GM10266 (cell line): ENCODE results near the gene MCF2L2.
"Not testable (repeated sequence)": the region's sequence is repeated elsewhere in the genome, so short reads cannot be mapped to it uniquely, and the experiment has no call there.

Experiments
- DNase-seq: peaks from one replicate; pipeline ENCODE4 v3.0.0; 2012; ENCODE audit errors: extremely low spot score
- TF ChIP-seq, protein P1 (sequence below): IDR thresholded peaks from 2 replicates; pipeline ENCODE4 v1.5.1; 2012; ENCODE audit warnings: mild to moderate bottlenecking, low read depth; ENCODE audit not compliant: control insufficient read depth, insufficient read depth; ENCODE audit errors: missing control alignments

MCF2L2 gene

DNA sequence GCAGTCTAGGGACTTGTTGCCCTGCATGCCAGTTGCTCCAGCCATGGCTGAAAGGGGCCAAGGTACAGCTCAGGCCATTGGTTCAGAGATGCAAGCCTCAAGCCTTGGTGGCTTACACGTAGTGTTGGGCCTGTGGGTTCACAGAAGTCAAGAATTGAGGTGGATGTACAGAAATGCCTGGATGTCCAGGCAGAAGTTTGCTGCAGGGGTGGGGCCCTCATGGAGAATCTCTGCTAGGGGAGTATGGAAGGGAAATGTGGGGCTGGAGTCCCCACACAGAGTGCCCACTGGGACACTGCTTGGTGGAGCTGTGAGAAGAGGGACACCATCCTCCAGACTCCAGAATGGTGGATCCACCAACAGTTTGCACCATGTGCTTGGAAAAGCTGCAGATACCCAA, 186.0 kb downstream of the MCF2L2 start:
- no peak for DNase-seq
- TF ChIP-seq, protein P1, sequence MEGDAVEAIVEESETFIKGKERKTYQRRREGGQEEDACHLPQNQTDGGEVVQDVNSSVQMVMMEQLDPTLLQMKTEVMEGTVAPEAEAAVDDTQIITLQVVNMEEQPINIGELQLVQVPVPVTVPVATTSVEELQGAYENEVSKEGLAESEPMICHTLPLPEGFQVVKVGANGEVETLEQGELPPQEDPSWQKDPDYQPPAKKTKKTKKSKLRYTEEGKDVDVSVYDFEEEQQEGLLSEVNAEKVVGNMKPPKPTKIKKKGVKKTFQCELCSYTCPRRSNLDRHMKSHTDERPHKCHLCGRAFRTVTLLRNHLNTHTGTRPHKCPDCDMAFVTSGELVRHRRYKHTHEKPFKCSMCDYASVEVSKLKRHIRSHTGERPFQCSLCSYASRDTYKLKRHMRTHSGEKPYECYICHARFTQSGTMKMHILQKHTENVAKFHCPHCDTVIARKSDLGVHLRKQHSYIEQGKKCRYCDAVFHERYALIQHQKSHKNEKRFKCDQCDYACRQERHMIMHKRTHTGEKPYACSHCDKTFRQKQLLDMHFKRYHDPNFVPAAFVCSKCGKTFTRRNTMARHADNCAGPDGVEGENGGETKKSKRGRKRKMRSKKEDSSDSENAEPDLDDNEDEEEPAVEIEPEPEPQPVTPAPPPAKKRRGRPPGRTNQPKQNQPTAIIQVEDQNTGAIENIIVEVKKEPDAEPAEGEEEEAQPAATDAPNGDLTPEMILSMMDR, result no peak

DNA sequence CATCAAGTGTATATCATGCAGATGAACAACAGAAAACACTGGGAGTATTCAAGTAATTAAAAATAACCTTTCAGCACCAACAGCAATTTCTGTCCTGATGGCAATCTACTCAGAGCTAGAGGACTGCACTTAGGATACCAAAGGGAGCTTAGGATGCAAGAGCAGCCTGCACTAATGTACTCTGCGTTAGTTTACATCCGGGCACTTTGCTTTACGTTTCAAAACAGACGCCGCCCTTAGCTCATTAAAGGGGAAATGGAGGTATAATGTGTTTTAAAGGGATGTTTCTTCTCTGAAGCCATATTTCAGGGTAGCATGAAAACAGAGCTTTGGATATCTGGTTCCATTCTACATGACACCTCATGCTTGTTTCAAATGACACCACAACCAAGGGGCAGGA, 189.4 kb downstream of the MCF2L2 start:
- TF ChIP-seq, protein P1, result no peak
- no peak for DNase-seq

DNA sequence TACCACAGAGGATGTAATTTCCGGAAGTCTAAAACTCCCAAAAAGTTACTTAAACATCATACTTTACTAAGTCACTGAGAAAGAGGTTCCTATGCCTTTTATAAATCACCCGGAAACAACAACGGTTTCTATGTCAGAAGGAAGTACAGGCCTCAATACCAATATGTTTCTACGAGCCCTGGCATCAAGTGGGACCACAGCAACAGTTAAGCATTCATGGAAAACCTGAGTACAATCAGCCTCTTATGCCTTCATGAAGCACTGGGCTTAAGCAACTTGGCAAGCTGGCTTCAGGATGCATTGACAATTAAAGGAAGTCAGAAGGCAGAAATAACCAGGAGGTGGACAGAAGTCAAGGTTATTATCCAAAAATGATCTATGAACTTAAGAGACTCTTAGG, 194.5 kb downstream of the MCF2L2 start:
- no peak for DNase-seq
- TF ChIP-seq, protein P1, result no peak

DNA sequence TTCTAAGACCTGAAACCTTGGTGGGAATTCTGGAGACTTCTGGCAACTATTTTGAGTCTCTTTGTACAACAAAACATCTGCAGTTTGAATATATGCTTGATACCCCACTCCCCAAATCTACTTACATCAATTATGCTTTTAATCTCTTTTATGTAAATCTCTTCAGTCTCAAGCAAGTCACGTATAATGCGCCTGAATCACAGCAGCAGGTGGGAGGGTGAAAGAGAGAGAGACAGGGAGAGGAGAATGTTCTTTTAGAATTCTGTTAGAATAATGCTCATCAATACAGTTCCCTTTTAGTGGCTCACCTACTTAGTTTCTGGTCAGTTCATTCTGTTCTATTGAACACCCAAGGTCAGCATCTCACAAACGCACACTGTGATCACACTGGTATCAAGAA, 197.6 kb downstream of the MCF2L2 start:
- TF ChIP-seq, protein P1, result no peak

DNA sequence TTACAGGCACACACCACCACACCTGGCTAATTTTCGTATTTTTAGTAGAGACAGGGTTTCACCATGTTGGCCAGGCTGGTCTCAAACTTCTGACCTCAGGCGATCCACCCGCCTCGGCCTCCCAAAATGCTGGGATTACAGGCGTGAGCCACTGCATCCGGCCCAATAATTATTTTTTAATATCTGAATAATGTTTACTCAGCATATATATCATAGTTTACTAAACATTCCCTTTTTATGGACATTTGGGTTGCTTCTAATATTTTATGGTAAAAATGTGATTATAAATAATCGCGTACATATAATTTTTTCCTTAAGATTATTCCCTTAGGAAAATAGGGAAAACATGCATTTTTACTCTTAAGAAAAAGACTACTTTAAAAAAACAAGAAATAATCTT, 198.2 kb downstream of the MCF2L2 start:
- not testable (repeated sequence) for DNase-seq

More for the DNA sequence above, 197.6 kb downstream of the MCF2L2 start:
- no peak for DNase-seq

DNA sequence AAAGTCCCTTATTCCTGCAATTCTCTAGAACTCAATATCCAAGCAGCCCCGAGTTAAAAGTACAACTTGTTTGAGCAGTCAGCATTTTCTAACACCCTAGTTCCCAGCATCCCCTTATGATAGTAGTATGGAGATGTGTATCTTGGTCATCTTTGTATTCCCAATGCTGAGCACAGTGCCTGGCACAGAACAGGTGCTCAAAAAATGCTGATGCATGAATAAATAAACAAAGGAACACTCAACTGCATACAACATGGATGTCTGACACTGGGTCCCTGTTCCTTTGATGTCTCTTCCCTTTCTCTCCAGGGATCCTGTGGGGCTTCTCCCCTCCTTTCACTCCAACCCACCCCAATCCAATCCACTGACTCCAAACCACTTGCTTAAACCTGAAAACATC, 199.2 kb downstream of the MCF2L2 start:
- no peak for DNase-seq
- TF ChIP-seq, protein P1, result no peak

DNA sequence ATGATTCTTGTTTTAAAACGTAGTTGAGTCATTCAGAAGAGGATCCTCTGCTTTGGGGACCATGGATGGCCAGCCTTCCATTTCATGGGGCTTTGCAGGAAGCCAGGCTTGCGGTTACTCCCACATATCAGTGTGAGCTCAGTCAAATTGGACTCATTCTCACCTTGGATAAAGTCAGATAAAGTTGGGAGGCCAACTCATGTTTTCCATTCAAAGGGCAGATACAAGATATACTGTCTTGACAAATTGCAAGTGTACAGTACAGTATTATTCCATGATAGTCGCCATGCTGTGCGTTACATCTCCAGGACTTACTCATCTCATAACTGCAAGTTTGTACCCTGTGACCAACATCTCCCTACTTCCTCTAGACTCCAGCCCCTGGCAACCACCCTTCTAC, 200.8 kb downstream of the MCF2L2 start:
- DNase-seq, result no peak
- TF ChIP-seq, protein P1, result no peak

DNA sequence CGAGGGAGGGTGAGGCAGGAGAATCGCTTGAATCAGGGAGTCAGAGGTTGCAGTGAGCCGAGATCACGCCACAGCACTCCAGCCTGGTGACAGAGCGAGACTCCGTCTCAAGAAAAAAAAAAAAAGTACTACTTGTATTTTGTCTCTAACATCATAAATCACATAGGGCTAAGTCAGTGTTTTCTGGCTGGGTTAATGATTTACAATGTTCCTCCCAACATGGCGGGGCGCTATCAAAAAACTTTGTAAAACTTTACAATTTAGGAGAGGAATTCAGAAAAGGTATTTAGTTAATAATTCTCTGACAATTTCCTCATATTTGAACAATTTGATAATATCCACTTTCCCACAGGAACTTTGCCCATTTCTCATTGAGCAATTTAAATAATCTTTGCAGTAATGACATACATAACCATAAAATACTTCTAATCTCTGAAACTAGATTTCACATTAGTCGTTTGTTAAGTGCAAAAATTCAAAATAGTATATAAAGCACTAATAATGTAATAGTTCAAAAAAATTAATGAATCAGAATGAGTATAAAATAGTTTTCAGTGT, 202.0 kb downstream of the MCF2L2 start:
- TF ChIP-seq, protein P1, result no peak
- no peak for DNase-seq
